IMR-90 (cell line): ENCODE measurements around the gene C13orf46. TPM values are rescaled to one million over a fixed set of nuclear protein-coding genes. Genes with fewer than 3 reads are reported as not detected.

Experiments
- ATAC-seq: fragments of 200-7000 bp; cut with Tn5 transposase; 2 replicates; pipeline ENCODE4 v1.9.1; 2020; ENCODE audit warnings: low read depth, mild to moderate bottlenecking, moderate library complexity
- BruUV-seq: library from RNA; stranded (reverse); fragments of 400-500 nt; replicated peaks from 2 replicates; lab custom pipeline; 2021; lab: Mats Ljungman, UMichigan
- CTCF ChIA-PET: fragments of 300-600 bp; formaldehyde crosslinking; extraction: SDS; loops from one replicate; lab custom pipeline; 2021; ENCODE audit warnings: antibody characterized with exemption; lab: Yijun Ruan, JAX
- POLR2A ChIA-PET: fragments of 300-600 bp; sonication (Branson Sonifier 250); formaldehyde crosslinking; loops from one replicate; lab custom pipeline; 2022; ENCODE audit warnings: antibody characterized with exemption; ENCODE audit not compliant: unreplicated experiment; lab: Charles Lee
- DNase-seq: peaks from one replicate; pipeline ENCODE4 v3.0.0; 2013
- H2AFZ ChIP-seq: replicated peaks from 2 replicates; pipeline ENCODE3; 2013; ENCODE audit warnings: low read length, mild to moderate bottlenecking; ENCODE audit not compliant: poor library complexity
- H2AK5ac ChIP-seq: 2 replicates; pipeline ENCODE4 v1.6.1; 2013; ENCODE audit warnings: low read depth, low read length, inconsistent platforms
- H2AK9ac ChIP-seq: replicated peaks from 2 replicates; pipeline ENCODE3; 2013; ENCODE audit warnings: mild to moderate bottlenecking, low read depth, low read length, moderate library complexity; ENCODE audit not compliant: poor library complexity
- H2BK120ac ChIP-seq: 2 replicates; pipeline ENCODE4 v1.6.1; 2013; ENCODE audit warnings: low read depth, low read length, inconsistent platforms
- H2BK15ac ChIP-seq: 3 replicates; pipeline ENCODE4 v1.6.1; 2013; ENCODE audit warnings: low read depth, low read length, inconsistent platforms
- H2BK20ac ChIP-seq: 2 replicates; pipeline ENCODE4 v1.6.1; 2013; ENCODE audit warnings: low read depth, mild to moderate bottlenecking, inconsistent platforms, low read length, moderate library complexity
- H2BK5ac ChIP-seq: 2 replicates; pipeline ENCODE4 v1.6.1; 2013; ENCODE audit warnings: mild to moderate bottlenecking, low read depth, low read length, inconsistent platforms; ENCODE audit not compliant: poor library complexity, severe bottlenecking
- H3K14ac ChIP-seq: replicated peaks from 2 replicates; pipeline ENCODE4 v1.6.1; 2013; ENCODE audit warnings: low read depth, low read length, inconsistent platforms
- H3K18ac ChIP-seq: 2 replicates; pipeline ENCODE4 v1.6.1; 2013; ENCODE audit warnings: low read depth, low read length, control low read depth
- H3K23ac ChIP-seq: 2 replicates; pipeline ENCODE4 v1.6.1; 2013; ENCODE audit warnings: low read depth, low read length, inconsistent platforms
- H3K27ac ChIP-seq: 2 replicates; pipeline ENCODE4 v1.5.1; 2013; ENCODE audit warnings: mild to moderate bottlenecking, control low read depth, low read length; ENCODE audit not compliant: insufficient read depth
- H3K27me3 ChIP-seq: 2 replicates; pipeline ENCODE4 v1.6.1; 2013; ENCODE audit warnings: low read length; ENCODE audit not compliant: control insufficient read depth, insufficient read depth
- H3K36me3 ChIP-seq: 2 replicates; pipeline ENCODE4 v1.6.1; 2013; ENCODE audit warnings: low read length, mixed read lengths; ENCODE audit not compliant: control insufficient read depth, insufficient read depth
- H3K4ac ChIP-seq: 2 replicates; pipeline ENCODE4 v1.6.1; 2013; ENCODE audit warnings: low read depth, low read length, inconsistent platforms
- H3K4me1 ChIP-seq: 2 replicates; pipeline ENCODE4 v1.6.1; 2013; ENCODE audit warnings: low read length, mixed read lengths; ENCODE audit not compliant: control insufficient read depth, insufficient read depth
- H3K4me2 ChIP-seq: 2 replicates; pipeline ENCODE4 v1.6.1; 2013; ENCODE audit warnings: low read depth, mild to moderate bottlenecking, control low read depth, low read length, moderate library complexity
- H3K4me3 ChIP-seq: 2 replicates; pipeline ENCODE4 v1.5.1; 2013; ENCODE audit warnings: low read depth, mild to moderate bottlenecking, control low read depth, low read length, moderate library complexity; ENCODE audit not compliant: insufficient read depth
- H3K56ac ChIP-seq: 2 replicates; pipeline ENCODE4 v1.6.1; 2013; ENCODE audit warnings: low read length, inconsistent platforms; ENCODE audit not compliant: insufficient read depth; ENCODE audit errors: extremely low read depth
- H3K79me1 ChIP-seq, 2 experiments: 2 replicates each; pipeline ENCODE4 v1.6.1; 2013; ENCODE audit warnings: low read length in 2 of 2, inconsistent platforms in 1 of 2, low read depth in 1 of 2
- H3K9ac ChIP-seq: 2 replicates; pipeline ENCODE4 v1.6.1; 2013; ENCODE audit warnings: low read depth, low read length, control low read depth
- H3K9me1 ChIP-seq: 2 replicates; pipeline ENCODE4 v1.6.1; 2013; ENCODE audit warnings: low read length, inconsistent platforms; ENCODE audit not compliant: insufficient read depth
- H3K9me3 ChIP-seq: 2 replicates; pipeline ENCODE4 v1.6.1; 2013; ENCODE audit warnings: low read length; ENCODE audit not compliant: control insufficient read depth, insufficient read depth
- H4K20me1 ChIP-seq: 2 replicates; pipeline ENCODE4 v1.6.1; 2013; ENCODE audit warnings: low read length, inconsistent platforms; ENCODE audit not compliant: insufficient read depth
- H4K5ac ChIP-seq: 2 replicates; pipeline ENCODE4 v1.6.1; 2013; ENCODE audit warnings: mild to moderate bottlenecking, low read depth, low read length, control low read depth
- H4K8ac ChIP-seq, 2 experiments: 2 replicates each; pipeline ENCODE4 v1.6.1; 2013; ENCODE audit warnings: low read depth in 2 of 2, low read length in 2 of 2, control low read depth in 1 of 2, inconsistent platforms in 1 of 2
- H4K91ac ChIP-seq: 2 replicates; pipeline ENCODE4 v1.6.1; 2013; ENCODE audit warnings: low read depth, low read length, inconsistent platforms; ENCODE audit not compliant: insufficient read depth
- MAFK ChIP-seq: IDR thresholded peaks from 2 replicates; pipeline ENCODE4 v1.6.1; 2012; ENCODE audit warnings: low read depth, low read length, improper control_type of control experiment
- SMC3 ChIP-seq: fragments of 150-350 bp; IDR thresholded peaks from 2 replicates; pipeline ENCODE4 v1.6.1; 2016; ENCODE audit warnings: low read depth, mild to moderate bottlenecking, antibody characterized with exemption, low read length, moderate library complexity
- WGBS, 2 experiments: methylation state at CpG; one replicate each; pipeline versions ENCODE4 v1.1.5 to v1.1.7; 2013; ENCODE audit warnings: missing lambda C conversion rate in 2 of 2; ENCODE audit not compliant: insufficient read length in 1 of 2; ENCODE audit errors: extremely low coverage in 2 of 2; 5-methylcytosine and 5-hydroxymethylcytosine counted together
- dilution Hi-C: fragments of 300-500 bp; cut with HindIII; formaldehyde crosslinking; loops from one replicate; pipeline ENCODE4 v1.14.3; 2018; ENCODE audit warnings: low sequenced_read_pairs; ENCODE audit not compliant: unreplicated experiment
- in situ Hi-C: fragments of 300-500 bp; cut with MboI; formaldehyde crosslinking; loops from 3 replicates; pipeline ENCODE4 v1.14.3; 2019; ENCODE audit warnings: low sequenced_read_pairs, inconsistent platforms, mixed read lengths
- intact Hi-C: fragments of 100-400 bp; cut with micrococcal nuclease; formaldehyde crosslinking; loops from 2 replicates; pipeline ENCODE4 v1.10.0; 2022
- polyA plus RNA-seq, 3 experiments: library from polyadenylated mRNA; depleted of rRNA; stranded (reverse); fragments of >200 nt; gene quantifications; 2 replicates each; pipeline ENCODE4 v1.2.3, GENCODE V29; 2012; ENCODE audit warnings: low replicate concordance in 1 of 3
- total RNA-seq: library from RNA; depleted of rRNA; stranded (reverse); fragments of >200 nt; gene quantifications from 2 replicates; pipeline ENCODE4 v1.2.3, GENCODE V29; 2012

C13orf46 gene
- total and polyA plus RNA-seq, 2 of the 4 experiments (the other 2 are of a cell fraction): under 0.01 to 2.1 TPM

GRCh38 chr13:113905018-113905417 is 68.9 kb downstream of the C13orf46 start:
- Histone ChIP-seq H4K91ac (peak overlapping the region; percentile 99), H3K36me3 (no peaks in the 10 kb centered on the region), H3K14ac (peak overlapping the region; percentile 50), H2AK9ac (no peak overlapping the region), H3K4me2 (no peak overlapping the region), H3K4ac (peak overlapping the region; percentile 99), H2BK20ac (peak overlapping the region; percentile 91), H3K27ac (peak overlapping the region; percentile 33), H3K9ac (no peak overlapping the region), H3K18ac (peak overlapping the region; percentile 20; the same call in 1 of the 2 replicates), H2AK5ac (peak overlapping the region; percentile 99), H3K27me3 (no peaks in the 10 kb centered on the region), H2BK15ac (peak overlapping the region; percentile 90; the same call in 2 of the 3 replicates), H2BK5ac (peak overlapping the region; percentile 70), H3K56ac (0 out of 2 replicates have a peak overlapping the region, but pooled peaks have one; percentile 17), H4K5ac (peak overlapping the region; percentile 62; the same call in 1 of the 2 replicates), H3K4me3 (no peak overlapping the region), H4K20me1 (no peaks in the 10 kb centered on the region), H3K4me1 (peaks cover 30% of the 10 kb centered on the region), H2BK120ac (peak overlapping the region; percentile 92), H2AFZ (peak overlapping the region; percentile 9), H3K79me1 (peaks cover 6 to 43% of the 10 kb centered on the region in 2 experiments; a peak in 3 of 4 replicates), H4K8ac (peak overlapping the region; percentile 85 to 96), H3K9me3 (no peaks in the 10 kb centered on the region), H3K9me1 (peaks cover 7% of the 10 kb centered on the region), H3K23ac (peak overlapping the region; percentile 53; the same call in 1 of the 2 replicates)
- POLR2A ChIA-PET: no interaction called here
- ATAC-seq (no peak), DNase-seq (no peak)
- intact Hi-C loops: no loop called here
- CTCF ChIA-PET: no interaction called here
- dilution Hi-C loops: no loop called here
- 89% methylated on average over 3 of the region's 9 CpGs; no CpG with 5 or more reads in 1 of the 2 experiments for WGBS, 2 experiments
- TF ChIP-seq MAFK (no peak), SMC3 (no peak)
- BruUV-seq: no TSS peak
- in situ Hi-C loops: no loop called here
